ENCODE results near the gene ACSS1. TPM values are rescaled to one million over a fixed set of nuclear protein-coding genes. Genes with fewer than 3 reads are reported as not detected.

The ACSS1 gene
- total and polyA plus RNA-seq, 2 experiments from 2014 or later: 1.3 to 4.1 TPM

GRCh38 chr20:25043499-25044260, 14.3 kb downstream of the ACSS1 start:
- no peak overlapping the region for H3K4me2 ChIP-seq
- no peak overlapping the region for H3K27ac ChIP-seq (ENCODE audit: low read depth)
- ATAC-seq: no peak
- no peaks in the 10 kb centered on the region for H3K27me3 ChIP-seq (ENCODE audit: insufficient read depth)
- no peaks in the 10 kb centered on the region for H3K79me2 ChIP-seq (replicated peaks; ENCODE audit: insufficient read depth)
- Mint-ChIP-seq H3K9me3 (no peaks in the 10 kb centered on the region; the same call in 2 of the 3 replicates), H3K4me1 (no peaks in the 10 kb centered on the region), H3K27ac (no peak overlapping the region), H3K4me3 (no peak overlapping the region), H3K36me3 (ENCODE audit: low read depth) (no peaks in the 10 kb centered on the region), H3K27me3 (ENCODE audit: insufficient read depth, low read depth, poor library complexity) (peaks cover 11% of the 10 kb centered on the region)
- no peaks in the 10 kb centered on the region for H3F3A ChIP-seq (replicated peaks; ENCODE audit: low read depth)
- no peak for TF ChIP-seq REST (IDR thresholded peaks at IDR 0.05; ENCODE audit: unreplicated experiment)
- no peak for TF ChIP-seq ZNF114 (CRISPR knock-in tag; IDR thresholded peaks at IDR 0.05)
- no peak for TF ChIP-seq EZH2 (IDR thresholded peaks at IDR 0.05; ENCODE audit: low read depth, unreplicated experiment)
- no peak for TF ChIP-seq STAT1 (IDR thresholded peaks at IDR 0.05; ENCODE audit: unreplicated experiment)
- TF ChIP-seq ZNF331 (CRISPR knock-in tag; IDR thresholded peaks at IDR 0.05; ENCODE audit: low read depth): no peak
- no peak for TF ChIP-seq JUNB (IDR thresholded peaks at IDR 0.05; ENCODE audit: unreplicated experiment)
- TF ChIP-seq NANOG (IDR thresholded peaks at IDR 0.05; ENCODE audit: borderline replicate concordance): no peak
- TF ChIP-seq POLR2AphosphoS5 (IDR thresholded peaks at IDR 0.05; ENCODE audit: low read depth): no peak
- TF ChIP-seq ZNF462 (CRISPR knock-in tag; IDR thresholded peaks at IDR 0.05): no peak
- TF ChIP-seq CTCF (conservative IDR thresholded peaks at IDR 0.05; ENCODE audit: low read depth in 2 of 2): no peak
- TF ChIP-seq EZH2phosphoT487 (IDR thresholded peaks at IDR 0.05; ENCODE audit: unreplicated experiment): no peak
- TF ChIP-seq CREB1 (CRISPR knock-in tag; IDR thresholded peaks at IDR 0.05; ENCODE audit: low read depth): no peak
- no peak for TF ChIP-seq ETS1 (IDR thresholded peaks at IDR 0.05)
- no peaks in the 10 kb centered on the region for H3K36me3 ChIP-seq (ENCODE audit: insufficient read depth)
- H4K20me1 ChIP-seq (replicated peaks; ENCODE audit: insufficient read depth): no peaks in the 10 kb centered on the region
- no peak overlapping the region for H3K4me3 ChIP-seq
- H3K4me1 ChIP-seq (ENCODE audit: insufficient read depth): no peaks in the 10 kb centered on the region
- H3K9me2 ChIP-seq (ENCODE audit: insufficient read depth): no peaks in the 10 kb centered on the region
- no peak overlapping the region for H2AFZ ChIP-seq
- no peak for DNase-seq (ENCODE audit: low spot score)
